Measurements from ENCODE around the gene UROC1.
A peak's percentile ranks its signal among the peaks of the same experiment; 100 is the strongest.

Gene UROC1

DNA sequence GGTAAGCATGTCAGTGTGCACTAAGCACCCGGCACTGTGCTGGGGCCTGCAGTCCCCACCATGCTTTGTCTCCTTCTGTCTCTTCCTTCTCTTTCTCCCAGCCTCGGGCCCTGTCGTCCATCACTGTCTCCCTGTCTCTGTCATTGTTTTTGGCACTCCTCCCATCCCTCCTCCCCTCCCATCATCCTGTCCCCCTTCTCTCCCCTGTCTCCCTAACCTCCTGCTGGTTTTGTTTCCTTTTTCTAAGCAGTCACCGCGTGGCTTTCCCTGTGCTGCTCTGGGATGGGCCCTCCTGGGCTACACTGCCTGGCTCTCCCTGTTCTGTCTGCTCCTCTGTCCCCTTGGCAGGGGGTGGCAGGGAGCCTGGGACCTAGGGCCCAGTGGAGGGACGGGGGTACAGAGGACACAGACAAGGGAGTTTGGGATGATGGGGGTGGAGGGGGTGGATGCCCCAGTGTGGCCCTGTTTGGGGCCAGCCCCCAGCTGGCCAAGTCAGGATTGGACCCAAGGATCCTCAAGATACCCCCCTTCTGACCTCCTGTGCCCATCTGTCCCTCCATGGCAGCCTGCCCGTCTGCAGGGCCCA is 12.1 kb upstream of the UROC1 start:
- DNase-seq, result no peak

DNA sequence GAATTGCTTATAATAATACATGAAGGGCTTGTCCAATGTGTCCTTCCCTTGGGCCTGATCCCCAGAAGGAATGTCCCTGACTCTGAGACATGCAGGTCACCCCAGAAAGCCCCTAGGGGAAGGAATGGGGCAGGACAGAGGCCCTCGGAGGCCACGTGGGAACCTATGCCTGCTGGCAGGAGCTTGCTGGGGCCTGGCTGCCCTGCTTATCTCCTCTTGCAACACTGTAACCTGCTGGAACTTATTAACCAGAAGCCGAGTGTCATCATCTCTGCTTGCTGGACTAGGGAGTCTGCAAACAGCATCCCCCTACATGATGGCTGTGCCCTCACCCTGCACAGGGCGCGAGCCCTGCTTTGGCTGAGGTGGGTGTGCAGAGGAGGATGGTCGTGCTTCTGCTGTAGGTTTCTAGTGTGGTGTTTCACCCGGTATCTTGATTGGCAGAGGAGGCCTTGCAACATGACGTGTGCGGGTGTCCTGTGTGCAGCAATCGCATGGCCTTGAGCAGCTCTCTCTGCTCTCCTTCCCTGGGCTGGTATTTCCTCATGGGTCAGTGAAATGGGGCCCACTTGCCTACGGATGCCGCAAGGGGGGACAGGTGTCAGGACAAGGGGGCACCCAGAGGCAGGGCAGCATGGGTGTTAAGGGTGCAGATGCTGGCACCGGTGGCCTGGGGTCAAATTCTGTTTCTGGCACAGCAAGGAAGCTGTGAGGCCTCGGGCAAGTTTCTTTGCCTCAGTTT is 11.4 kb upstream of the UROC1 start:
- DNase-seq, result no peak

DNA sequence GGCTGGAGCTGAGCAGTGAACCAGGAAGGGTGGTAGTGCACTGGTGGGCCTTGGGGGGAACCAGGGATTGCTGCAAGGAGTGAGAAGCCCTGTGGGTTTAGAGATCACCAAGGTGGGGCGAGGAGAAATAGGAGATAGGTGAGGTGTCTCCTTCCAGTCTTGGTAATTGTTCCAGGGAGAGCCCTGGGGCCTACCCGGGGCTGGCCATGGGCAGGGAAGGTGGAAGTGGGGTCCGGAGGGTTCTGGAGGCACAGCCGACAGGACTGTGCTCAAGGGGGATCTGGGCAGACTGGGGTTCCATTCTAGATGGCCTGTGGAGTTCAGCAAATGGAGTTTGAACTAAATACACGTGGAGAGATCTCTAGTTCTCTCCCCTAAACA is 10.8 kb upstream of the UROC1 start:
- DNase-seq, result no peak

DNA sequence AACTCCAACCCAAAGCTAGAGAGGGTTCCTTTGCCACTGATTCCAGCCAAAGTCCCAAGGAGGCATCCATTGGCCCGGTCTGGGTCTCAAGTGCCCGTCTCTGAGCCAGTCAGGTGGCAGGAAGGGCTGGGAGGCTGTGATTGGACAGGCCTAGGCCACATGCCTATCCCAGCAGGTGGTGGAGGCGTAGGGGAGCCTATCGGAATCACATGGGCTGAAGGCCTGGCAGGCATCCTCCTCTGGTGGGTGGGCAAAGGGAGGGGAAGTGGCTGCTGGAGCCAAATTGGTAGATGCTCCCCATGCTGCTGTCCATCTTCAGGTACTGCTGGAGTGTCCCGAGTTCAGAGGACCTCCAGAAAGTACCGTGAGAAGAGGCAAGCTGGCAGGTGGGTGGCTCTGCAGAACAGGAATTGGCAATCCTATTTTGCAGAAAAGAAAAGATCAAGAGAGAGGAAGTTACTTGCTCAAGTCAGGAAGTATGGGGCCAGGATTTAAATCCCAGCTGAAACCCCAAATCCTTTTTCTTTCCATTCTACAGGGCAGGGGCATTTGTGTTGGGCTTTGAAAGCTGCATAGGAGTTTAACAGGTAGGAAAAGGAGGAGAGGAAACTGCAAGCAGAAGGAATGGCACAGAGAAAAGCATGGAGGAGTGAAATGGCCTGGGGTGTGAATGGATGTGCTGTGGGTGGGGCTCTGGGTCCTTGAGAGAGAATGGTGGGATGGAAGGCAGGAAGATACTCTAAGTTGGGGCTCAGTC is 10.1 kb upstream of the UROC1 start:
- DNase-seq, result no peak

DNA sequence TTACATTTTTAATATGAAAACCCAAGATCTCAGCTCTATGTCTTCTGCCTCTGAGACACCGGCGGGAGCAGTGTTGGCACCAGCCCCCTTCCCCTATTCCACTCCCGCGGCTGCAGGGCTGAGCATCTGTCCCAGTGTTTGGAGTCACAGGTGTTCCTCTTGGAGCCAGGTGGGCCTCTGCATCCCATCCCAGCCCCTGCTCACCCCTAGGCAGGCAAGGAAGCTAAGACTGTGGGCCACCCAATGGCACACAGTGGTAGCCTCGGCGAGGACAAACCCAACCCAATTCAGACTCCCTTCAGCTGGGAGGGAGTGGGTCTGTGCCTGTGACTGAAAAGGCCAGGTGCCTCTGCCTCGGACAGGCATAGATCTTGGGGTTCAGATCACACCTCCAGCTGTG is 9.4 kb upstream of the UROC1 start:
- DNase-seq, result no peak

DNA sequence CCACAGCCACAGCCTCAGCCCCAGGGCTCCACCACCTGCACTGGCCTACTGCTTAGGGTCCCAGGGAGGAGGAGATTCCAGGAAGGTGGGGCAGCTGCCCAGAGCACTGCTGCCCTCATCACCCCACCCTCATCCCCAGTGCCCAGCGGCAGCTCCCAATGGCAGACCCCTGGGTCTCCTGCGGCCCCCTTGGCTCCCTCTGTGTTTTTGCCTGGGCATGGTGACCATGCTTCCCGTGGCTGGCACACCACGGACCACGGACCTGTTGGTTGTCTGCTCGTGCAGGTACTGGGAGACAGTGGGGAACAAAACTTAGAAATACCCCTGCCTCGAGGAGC is 9.1 kb upstream of the UROC1 start:
- DNase-seq, result no peak

DNA sequence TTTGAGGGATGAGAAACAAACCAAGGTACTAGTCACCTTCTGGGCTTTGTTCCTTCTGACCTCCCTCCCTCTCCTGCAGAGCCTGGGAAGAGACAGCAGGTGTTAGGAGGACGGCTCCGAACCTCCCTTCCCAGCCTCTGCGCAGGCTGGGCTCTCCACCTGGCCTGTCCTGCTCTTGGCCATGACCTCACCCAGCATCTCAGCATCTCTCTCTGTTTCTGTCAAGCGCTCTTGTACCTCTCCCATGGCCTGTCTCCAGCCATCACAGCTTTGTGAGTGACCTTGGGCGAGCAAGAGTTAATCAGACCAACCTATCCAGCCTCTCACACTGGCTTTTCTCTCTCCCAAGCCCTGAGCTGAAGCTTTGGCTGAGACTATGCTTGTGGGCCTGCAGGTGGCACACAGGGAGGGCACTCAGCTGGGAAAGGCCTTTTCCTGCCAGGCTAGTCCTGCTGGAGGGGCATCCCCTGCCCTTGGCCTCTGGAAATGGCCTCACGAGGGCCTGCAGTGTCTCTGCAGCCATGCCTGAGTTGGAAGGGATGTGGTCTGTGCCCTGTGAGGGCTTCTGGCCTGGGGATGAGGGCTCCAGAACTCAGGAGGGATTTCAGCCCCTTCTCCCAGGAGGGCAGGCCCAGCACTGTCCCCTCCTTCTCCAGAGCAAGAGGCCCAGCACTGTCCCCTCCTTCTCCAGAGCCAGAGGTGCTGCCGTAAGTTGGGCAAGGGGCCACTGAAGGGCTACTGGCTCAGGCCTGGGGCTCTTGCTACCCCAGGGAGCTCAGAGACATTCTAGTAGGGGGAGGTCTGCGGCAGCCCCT is 8.5 kb upstream of the UROC1 start:
- DNase-seq, result no peak

DNA sequence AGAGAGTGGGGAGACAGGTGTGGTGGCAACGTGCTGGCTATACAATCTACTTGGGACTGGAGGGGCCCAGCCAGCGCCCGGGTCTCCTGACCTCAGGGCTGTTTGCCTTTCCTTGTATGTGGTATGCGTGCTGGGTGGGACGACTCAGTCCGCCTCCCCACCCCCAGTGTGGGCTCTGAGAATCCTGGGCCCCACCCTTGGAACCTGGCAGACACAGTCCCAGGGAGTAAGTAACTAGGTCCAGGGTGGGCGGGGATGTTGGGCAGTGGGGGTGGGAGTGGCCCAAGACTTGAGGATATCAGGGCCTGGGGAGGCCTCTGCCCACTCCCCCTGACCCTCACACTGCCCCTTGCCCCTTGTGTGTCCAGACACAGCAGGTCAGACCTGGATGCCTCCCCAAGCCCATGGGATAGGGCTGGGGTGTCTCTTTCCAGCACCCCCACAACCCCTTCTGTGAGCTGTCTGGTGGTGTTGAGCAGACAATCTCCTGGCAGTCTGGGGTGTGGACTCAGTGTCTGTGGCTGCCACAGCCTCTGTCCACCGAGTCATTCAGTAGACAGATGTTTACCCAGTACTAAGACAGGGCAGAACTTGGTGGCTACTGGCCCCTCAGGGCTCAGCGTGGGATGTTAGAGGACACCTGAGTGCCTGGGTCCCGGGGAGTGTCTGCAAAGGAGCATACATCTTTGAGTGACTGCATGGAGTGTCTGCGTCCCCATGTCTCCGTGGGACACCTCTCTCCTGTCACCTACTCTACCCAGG is 7.7 kb upstream of the UROC1 start:
- no peak for DNase-seq

DNA sequence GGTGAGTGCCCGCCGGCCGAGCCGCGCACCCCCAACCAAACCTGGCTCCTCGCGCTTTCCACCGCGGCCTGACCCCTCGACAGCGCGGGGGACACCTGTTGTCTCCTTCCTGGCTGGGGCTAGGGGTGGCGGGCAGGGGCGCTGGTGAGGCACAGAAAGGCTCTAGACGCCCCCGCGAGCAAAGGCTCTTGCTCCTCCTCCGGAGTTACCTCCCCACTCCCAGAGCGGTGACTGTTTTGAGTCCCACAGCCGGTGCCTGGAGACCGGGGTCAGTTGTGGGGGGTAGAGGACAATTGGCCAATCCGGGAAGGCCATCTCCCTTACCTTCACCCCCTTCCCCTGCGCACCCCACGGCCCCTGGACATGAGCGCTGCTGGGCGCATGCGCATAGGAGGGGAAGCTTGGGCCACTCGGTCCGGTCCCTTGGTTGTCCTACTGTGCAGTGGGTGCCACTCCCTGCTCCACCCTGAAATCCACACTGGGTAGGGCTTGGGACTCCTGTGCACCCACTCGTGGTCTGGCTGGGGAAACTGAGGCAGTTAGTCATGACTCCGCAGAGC is 6.9 kb upstream of the UROC1 start:
- no peak for DNase-seq

DNA sequence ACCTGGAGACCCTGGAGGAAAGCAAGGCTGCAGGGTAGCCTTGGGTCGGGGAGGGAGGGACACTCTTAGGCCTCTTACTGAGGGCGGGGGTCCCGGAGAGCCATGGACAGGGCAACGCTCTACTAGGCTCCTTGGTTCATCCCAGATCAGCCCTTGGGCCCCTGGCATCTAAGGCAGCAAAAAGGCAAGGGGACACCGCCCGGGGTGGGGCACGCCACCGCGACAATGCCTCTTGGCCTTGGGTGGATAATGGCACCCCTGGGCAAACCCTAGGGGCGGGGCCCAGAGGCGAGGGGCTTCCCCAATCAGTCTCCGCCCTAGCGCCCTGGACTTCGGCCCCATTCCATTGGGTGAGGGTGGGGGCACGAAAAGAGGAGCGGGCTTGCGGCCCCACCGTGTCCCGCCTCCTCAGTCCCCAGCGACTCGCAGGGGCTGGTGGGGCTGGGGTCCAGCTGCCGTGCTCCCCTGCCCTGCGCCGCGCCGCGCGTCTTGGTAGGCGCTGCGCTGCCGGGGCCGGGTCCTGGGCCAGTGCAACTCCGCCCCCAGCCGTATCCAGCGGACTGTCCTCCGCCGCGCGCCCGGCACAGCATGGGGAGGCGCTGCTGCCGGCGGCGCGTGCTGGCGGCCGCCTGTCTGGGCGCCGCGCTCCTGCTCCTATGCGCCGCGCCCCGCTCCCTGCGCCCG is 6.3 kb upstream of the UROC1 start, which contains the start of gene CHST13:
TSS of gene CHST13 (plus strand) at position 411 of the 684 bp plus-strand sequence. CDS start at position 589, 178 bp downstream.
- peak; percentile 27 for DNase-seq

DNA sequence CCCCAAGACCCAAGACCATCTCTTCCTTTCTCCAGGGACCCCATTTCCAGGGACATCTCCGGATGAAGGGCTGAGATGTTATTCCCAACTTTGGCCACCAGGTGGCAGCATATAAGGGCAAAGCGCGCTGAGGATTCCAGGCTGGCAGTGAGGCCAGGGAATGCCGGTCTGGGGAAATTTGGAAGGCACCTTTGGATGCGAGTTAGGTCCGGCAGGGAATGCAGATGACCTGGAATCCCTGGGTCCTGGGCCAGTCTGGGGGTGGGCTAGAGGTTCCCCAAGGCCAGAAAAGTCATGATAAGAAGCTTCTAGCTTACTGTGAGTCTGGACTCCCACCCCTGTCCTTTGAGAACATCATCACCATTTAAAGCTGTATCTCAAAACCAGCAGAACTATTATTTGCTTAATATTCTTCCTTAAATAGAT is 4.8 kb upstream of the UROC1 start:
- peak; percentile 20 for DNase-seq

DNA sequence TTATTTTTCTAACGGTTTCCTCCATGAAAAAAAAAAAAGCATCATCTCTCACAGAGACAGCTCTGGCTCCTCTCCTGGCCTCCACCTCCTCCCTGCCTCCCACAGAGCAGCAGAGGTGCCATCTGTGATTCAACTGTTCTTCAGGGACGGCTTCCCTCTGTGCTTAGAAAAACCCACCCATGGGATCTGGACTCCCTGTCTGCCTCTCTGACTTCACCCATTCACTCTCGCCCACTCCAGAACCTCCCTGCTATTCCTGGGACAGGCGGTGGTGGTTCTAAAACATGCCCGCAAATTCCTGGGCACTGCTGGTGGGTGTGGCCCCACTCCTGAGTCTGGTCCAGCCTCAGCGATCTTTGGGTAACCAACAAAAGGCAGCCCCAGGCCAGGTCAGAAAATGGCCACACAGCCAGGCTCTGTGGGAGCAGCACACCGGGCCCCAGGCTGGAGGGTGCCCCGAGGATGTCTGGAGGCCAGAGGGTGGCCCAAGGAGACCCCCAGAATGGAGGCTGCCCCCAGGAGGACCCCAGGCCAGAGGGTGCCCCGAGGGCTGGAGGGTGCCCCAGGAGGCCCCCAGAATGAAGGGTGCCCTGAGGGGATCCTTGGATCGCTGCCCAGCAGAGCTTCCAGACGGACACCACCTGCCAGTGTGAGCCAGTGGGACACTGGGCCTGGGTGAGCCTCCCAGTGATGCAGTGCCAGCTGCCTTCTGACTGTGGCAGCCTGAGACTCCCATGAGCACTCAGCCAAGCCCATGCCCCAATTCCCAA is 3.7 kb upstream of the UROC1 start:
- DNase-seq, result no peak

DNA sequence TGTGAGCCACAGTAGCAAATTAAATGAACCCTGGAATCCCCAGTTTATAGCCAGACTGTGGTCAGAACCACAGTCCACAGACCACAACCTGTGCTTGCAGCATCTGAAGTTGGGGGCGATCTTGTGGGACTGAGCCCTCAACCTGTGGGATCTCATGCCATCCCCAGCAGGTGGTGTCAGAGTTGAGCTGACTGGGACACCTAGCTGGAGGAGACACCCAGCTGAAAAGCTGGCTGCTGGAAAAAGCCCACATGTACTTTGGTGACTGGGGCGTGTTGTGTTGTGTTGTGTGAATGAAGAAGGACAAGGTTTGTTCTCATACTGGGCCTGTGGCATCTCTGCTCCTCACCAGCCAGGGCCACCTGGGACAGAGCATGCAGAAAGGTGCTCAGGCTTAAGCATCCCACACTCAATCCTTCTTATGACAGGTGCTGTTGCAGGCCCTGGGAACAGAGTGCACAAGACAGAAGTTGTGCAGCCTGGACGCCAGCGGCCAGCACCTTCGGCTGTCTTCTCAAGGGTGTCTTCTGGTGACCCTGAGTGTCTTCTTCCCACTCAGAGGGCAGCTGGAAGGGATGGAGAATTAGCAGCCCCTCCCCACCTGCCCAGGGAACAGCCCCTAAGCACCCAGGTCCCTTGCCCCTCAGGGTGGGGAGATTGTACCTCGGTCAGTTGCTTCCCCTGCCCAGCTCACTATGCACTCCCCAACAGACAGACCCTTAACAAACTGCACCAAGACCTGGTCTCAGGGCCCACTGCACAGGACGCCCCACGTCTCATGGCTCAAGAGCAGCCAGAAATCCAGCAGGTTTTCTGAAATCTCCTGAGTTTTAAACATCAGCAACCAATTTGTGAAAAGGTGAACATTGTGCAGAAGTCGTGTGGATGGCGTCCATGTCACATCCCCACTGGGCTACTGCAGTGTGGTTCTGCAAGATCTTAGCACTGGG is 2.2 kb upstream of the UROC1 start:
- DNase-seq, result no peak

DNA sequence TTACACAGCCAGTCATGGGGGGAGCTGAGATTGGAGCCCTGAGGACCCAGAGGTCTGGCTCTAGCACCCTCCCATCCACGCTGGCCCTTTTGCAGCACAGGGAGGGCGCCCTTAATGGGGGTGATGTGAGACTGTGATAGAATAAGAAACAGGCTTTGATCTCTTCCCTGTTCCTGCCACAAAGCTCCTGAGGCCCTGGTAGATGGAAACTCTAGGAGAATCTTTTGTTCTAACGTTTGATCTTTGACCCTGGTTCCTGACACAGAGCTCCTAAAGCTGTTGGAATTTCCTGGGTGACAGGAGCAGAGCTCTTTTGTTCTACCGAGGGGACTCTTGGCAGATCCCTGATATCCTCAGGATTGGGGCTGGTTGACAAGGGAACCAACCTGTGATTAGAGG is 1.2 kb upstream of the UROC1 start:
- DNase-seq, result no peak

DNA sequence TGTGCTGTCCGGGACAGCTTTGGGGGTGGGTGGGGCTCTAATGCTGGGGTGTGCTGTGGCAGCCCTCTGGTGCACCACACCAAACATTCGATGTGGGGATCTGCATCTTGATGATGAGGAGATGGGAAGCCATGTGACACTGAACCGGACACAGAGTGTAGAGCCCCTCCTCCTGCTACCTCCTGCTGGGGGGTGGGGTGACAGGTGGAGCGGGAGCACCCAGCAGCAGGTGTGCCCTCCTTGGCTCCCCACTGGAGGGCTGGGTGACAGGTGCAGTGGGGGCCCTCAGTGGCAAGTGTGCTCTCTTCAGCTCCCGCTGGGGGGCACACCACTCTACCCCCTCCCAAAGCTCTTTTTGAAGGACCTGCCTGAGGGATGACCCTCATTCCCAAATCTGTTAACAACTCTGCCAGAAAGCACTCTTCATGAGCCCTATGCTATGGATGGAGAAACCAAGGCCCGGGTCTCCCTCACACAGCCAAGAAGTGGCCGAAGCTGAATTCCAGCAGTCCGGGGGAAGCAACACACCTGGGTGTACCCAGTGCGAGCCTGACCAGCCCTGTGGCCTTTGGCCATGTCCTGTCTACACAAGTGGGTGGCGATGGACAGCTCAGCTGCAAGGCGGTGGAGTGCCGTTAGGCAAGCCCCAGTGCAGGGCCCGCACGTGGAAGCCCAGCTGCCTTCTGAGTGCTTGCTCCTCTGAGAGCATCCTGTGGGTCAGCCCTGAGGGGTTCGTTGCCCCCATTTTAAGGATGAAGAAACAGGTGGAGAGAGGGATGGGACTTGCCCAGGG is 609 bp upstream of the UROC1 start:
- DNase-seq, result no peak

DNA sequence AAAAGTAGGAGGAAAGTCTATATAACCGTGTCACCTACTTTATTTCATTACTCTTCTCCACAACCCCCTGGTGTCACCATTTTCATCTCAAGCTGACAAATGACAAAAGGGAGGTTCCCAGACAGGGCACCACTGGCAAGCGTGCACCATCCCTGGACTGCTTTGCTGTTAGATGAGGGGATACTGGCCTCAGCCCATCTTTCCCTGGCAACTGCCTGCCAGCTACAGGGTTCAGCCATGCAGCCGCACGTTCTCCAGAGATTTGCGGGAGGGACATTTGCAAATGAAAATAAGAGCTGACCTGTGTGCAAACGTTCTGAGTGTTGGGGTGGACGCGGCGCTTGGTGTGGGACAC is 660 bp downstream of the UROC1 start:
- no peak for DNase-seq

DNA sequence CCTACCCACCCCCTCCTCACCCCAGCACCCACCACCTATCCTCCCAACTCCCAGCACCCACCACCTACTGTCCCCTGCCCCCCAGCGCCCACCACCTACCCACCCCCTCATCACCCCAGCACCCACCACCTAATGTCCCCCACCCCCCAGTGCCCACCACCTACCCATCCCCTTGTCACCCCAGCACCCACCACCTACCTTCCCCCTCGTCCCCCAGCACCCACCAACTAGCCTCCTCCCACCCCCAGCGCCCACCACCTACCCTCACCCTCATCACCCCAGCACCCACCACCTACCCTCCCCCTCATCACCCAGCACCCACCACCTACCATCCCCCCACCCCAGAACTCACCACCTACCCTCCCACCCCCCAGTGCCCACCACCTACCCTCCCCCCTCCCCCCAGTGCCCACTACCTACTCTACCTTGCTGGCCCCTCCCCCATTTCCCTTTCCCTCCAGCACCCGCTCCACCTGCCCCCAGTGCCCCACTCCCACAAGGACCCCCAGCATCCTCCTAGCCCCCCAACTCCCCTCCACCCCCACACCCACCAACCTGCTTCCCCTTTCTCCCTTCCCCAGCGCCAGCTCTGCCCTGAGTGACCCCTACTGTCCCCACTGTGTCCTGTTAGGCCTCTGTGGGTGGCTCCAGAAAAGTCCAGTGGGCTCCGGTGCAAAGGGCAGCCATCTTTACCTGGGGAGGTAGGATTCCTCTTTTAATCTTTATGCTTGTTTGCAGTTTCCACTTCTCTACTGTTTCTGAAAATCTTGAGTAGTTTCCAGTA is 1.2 kb downstream of the UROC1 start:
- no peak for DNase-seq

Measured in CD4-positive, alpha-beta T cell treated with Interferon gamma for 1 hour (primary cell).